ENCODE measurements around the gene ZC3HAV1L.

DNA sequence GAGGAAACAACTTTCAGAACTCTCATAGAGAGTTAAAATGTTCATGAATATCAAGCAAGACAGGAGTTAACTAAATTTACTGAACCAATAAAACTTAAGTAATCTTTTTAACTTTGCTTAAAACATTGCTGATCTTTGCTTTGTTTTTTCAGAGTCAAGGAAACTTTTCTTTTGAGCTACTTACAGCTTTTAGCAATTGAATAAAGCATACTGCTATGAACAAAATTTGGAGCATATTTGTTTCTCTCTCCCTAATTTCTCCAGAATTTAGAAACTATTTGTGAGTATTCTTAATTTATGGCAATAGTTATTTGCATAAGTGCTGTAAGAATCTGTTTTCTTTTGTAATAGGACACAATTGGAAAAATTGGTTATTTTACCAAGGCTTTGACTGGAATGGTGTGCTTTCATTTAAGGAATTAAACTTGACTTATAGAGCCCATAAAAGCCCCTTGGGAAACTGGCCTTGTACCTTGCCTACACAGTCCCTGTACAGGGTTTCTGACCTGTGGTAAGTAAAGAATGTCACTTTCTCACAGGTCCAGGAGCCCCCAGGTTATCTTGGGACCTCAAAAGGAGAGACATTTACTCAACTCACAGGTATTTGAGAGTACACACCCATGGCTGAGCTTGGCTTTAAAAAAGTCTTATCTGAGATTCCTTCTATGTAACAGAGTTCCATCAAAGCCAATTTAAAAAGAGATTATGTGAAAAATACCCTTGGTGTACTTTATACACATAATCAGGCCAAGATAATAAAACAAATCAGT, 31.3 kb downstream of the ZC3HAV1L start:
- TF ChIP-seq POLR2A (IDR thresholded peaks at IDR 0.05), result no peak
- TF ChIP-seq, protein P1, sequence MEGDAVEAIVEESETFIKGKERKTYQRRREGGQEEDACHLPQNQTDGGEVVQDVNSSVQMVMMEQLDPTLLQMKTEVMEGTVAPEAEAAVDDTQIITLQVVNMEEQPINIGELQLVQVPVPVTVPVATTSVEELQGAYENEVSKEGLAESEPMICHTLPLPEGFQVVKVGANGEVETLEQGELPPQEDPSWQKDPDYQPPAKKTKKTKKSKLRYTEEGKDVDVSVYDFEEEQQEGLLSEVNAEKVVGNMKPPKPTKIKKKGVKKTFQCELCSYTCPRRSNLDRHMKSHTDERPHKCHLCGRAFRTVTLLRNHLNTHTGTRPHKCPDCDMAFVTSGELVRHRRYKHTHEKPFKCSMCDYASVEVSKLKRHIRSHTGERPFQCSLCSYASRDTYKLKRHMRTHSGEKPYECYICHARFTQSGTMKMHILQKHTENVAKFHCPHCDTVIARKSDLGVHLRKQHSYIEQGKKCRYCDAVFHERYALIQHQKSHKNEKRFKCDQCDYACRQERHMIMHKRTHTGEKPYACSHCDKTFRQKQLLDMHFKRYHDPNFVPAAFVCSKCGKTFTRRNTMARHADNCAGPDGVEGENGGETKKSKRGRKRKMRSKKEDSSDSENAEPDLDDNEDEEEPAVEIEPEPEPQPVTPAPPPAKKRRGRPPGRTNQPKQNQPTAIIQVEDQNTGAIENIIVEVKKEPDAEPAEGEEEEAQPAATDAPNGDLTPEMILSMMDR (IDR thresholded peaks at IDR 0.05), result no peak

All from right lobe of liver (tissue), 4 donors.